GM19351 (cell line): ENCODE data around the gene KCTD2.
"Not testable (repeated sequence)": the region's sequence is repeated elsewhere in the genome, so short reads cannot be mapped to it uniquely, and the experiment has no call there.

Experiments
- ATAC-seq: cut with Tn5 transposase; IDR thresholded peaks from one replicate; pipeline ENCODE4 v1.9.1; 2021; ENCODE audit warnings: mild to moderate bottlenecking, moderate library complexity; ENCODE audit not compliant: unreplicated experiment

KCTD2 gene

DNA sequence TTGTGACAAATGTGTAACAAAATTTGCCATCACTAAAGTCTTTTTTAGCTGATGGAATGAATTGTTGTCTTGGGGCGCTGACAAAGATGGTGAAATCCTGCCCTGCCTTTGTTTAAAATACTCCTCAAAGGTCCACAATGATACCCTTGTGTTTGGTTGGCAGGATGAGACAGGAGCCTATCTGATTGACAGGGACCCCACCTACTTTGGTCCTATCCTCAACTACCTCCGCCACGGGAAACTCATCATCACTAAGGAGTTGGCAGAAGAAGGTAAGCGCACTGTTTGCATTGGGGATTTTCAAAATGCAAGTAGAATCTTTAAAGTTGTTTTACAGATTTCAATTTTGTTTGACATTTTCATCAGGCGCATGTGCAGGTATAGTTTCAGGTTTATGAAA is 2.0 kb downstream of the KCTD2 start:
- no peak for ATAC-seq

GRCh38 chr17:75049706-75050105 is 2.7 kb downstream of the KCTD2 start:
- no peak for ATAC-seq

GRCh38 chr17:75051941-75052340 is 4.9 kb downstream of the KCTD2 start:
- ATAC-seq = no peak

GRCh38 chr17:75059369-75060345 is 12.6 kb downstream of the KCTD2 start:
- ATAC-seq = no peak

DNA sequence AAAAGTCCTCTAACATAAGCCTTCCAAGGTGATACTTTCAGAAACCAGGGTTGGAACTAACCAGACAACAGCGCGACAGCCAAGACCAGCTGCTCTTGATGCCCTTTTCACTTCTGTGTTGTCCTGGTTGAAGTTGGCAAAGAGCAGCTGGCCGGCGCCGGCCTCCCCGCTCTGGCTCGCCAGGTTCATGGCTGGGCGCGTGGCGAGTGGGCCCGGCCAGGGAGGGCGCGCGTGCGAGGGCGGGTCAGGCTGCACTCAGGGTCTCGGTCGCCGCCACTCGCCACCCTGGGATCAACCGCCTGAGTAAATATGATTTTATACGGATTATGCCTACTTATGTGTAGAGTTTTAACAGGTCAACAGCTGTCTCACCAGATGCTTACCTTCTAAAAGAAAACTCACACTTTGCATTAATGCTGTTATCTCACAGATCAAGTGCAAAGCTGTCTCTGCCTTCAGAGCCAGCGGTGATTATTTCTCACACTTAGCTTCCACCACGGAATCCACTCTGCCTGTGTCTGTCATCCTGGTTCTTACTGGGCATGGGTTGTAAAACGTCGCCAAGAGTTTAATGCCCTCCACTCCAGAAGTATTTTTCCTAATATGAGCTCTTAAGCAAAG is 13.5 kb downstream of the KCTD2 start:
- ATAC-seq = no peak

DNA sequence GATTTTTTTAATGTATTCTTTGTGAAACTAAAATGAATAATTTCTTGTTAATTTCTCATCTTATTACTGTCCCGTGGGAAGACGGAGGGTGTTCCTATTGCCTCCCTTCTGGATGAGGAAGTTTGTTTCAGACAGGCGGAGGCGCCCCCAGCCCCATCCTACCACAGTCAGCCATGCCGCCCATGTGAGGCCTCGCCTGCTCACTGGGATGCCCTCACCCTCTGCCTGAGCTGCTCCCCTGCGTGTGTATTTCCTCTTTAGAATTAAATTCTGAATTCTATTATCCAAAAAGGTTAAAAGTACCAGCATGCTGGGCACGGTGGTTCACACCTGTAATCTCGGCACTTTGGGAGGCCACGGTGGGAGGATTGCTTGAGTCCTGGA is 14.0 kb downstream of the KCTD2 start:
- ATAC-seq = no peak

GRCh38 chr17:75061618-75062017 is 14.6 kb downstream of the KCTD2 start:
- ATAC-seq = no peak

DNA sequence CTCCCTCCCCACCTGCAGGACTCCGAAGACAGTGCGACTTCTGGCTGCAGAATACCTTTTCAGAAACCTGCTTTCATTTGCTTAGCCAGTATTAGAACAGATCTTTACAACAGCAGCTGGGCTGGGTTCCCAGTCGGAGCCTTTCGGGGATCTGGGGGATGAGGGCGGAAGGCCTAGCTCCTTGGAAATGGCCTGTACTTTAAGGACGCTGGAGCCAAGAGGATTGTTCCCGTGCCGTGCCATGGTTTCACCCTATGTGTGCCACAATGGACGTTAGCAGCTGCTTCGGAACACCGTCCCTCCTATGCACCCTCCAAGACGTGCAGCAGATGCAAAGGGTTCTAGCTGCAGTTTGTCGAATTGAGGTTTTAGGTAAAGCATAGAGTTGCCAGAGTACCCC is 16.2 kb downstream of the KCTD2 start:
- no peak for ATAC-seq

DNA sequence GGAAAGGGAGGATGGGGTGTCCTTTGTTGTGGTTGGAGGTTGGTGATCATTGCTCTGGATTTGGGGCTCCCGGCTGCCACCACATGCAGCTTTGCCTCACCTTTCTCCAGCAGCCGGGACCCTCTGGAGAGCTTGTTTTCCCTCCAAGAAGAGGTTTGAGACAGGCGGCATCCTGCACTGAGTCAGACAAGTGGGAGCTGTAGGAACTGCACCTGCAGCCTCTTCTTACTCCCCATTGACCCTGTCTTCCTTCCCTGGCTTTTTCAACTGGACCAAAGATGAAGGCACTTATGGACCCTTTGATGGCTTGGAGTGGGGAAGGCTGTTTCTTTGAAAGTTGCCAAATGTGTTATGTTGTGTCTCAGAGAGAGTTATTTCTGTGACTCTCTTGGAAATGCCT is 16.6 kb downstream of the KCTD2 start:
- ATAC-seq = no peak

DNA sequence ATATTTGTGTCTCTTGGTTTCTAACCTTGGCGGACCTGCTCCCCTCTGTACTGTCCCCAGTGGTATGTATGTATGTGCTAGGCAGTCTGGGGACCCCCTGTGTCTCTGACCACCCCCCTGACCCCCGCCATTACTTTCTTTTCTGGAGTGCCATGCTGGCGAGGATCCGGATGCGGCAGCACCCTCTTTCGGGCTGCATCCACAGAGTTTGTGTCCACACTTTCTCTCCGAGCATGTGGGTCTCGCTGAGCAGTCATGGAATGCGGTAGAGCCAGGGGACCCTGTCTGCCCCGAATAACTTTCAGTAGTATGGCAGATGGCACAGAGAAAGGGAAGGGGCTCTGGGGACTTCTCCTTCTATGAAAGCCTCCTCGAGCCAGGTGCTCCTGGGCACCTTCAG is 17.0 kb downstream of the KCTD2 start:
- no peak for ATAC-seq

- ATAC-seq = no peak
Observed at GRCh38 chr17:75064460-75064859, 17.4 kb downstream of the KCTD2 start.

- no peak for ATAC-seq
Observed at GRCh38 chr17:75064867-75065561, 18.0 kb downstream of the KCTD2 start.

- no peak for ATAC-seq
Observed at GRCh38 chr17:75065562-75066151, 18.6 kb downstream of the KCTD2 start.

GRCh38 chr17:75067856-75068255 is 20.8 kb downstream of the KCTD2 start:
- ATAC-seq = no peak

GRCh38 chr17:75068750-75069149 is 21.7 kb downstream of the KCTD2 start:
- no peak for ATAC-seq

GRCh38 chr17:75069783-75070182 is 22.8 kb downstream of the KCTD2 start:
- ATAC-seq = no peak

- ATAC-seq = not testable (repeated sequence)
Observed at GRCh38 chr17:75071478-75072271, 24.6 kb downstream of the KCTD2 start.

DNA sequence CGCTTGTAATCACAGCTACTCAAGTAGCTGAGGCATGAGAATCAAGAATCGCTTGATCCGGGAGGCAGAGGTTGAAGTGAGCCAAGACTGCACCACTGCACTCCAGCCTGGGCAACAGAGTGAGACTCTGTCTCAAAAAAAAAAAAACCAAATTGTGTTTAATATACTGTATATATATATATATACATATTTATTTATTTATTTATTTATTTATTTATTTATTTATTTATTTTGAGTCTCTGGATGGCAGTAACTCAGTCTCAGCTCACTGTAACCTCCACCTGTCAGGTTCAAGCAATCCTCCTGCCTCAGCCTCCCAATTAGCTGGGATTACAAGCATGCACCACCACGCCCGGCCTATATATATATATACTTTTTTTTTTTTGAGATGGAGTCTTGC is 25.9 kb downstream of the KCTD2 start:
- ATAC-seq = not testable (repeated sequence)

DNA sequence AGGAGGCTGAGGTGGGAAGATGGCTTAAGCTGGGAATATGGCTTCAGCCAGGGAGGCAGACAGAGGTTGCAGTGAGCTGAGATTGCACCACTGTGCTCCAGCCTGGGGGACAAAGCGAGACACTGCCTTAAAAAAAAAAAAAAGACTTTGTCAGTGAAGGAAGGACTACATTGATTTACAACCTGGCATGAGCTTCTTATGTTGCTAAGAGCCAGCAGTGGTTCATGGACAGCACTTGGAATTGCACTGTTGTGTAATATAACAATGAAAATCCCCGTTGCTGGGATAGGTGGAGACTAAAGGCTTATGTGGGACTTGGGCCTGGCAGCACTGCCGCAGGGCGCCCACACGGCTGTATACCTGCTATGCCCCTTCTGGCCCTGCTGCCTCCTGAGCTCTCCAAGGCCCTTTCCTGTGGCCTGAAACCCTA is 26.6 kb downstream of the KCTD2 start:
- no peak for ATAC-seq

- ATAC-seq = no peak
Observed at GRCh38 chr17:75074532-75074931, 27.5 kb downstream of the KCTD2 start.
